HEK293 (cell line): ENCODE results near the gene ARHGAP10.

Experiments
- CTCF ChIA-PET: fragments of 350-600 bp; formaldehyde crosslinking; extraction: SDS; loops from one replicate; lab custom pipeline; 2021; ENCODE audit warnings: antibody characterized with exemption; lab: Yijun Ruan, JAX
- POLR2A ChIA-PET: fragments of 300-600 bp; formaldehyde crosslinking; extraction: SDS; loops from one replicate; lab custom pipeline; 2020; ENCODE audit warnings: antibody characterized with exemption, inconsistent platforms; lab: Yijun Ruan, JAX
- H3K27ac ChIP-seq: fragments of 200-500 bp; sonication (Bioruptor generic); 2 replicates; pipeline ENCODE4 v1.5.1; 2014; ENCODE audit warnings: low read depth, low read length, control low read depth, inconsistent platforms; ENCODE audit errors: extremely low read depth
- H3K36me3 ChIP-seq, 2 experiments: fragments of 200-500 bp in 1 of 2; sonication (Bioruptor generic) in 1 of 2; 1 replicate in 1 of 2; 2 replicates in 1 of 2; pipeline ENCODE4 v1.5.1; 2014 to 2017; ENCODE audit warnings: inconsistent platforms in 2 of 2, low read length in 2 of 2; ENCODE audit not compliant: control insufficient read depth in 2 of 2, insufficient read depth in 1 of 2
- H3K4me1 ChIP-seq: fragments of 200-500 bp; sonication (Bioruptor generic); 2 replicates; pipeline ENCODE4 v1.5.1; 2014; ENCODE audit warnings: mild to moderate bottlenecking, low read length, inconsistent platforms; ENCODE audit not compliant: control insufficient read depth, insufficient read depth
- H3K4me3 ChIP-seq: 2 replicates; pipeline ENCODE4 v1.5.1; 2011; ENCODE audit warnings: low read depth, mild to moderate bottlenecking, control low read depth, low read length, moderate library complexity
- H3K9me3 ChIP-seq: fragments of 200-500 bp; sonication (Bioruptor generic); 2 replicates; pipeline ENCODE4 v1.5.1; 2014; ENCODE audit warnings: low read depth, low read length, inconsistent platforms; ENCODE audit not compliant: control insufficient read depth, insufficient read depth
- IKZF3 ChIP-seq: fragments of 450-650 bp; IDR thresholded peaks from 2 replicates; pipeline ENCODE4 v1.5.0; 2018; ENCODE audit warnings: missing biosample characterization, mild to moderate bottlenecking, missing genetic modification characterization, moderate library complexity
- KLF17 ChIP-seq: fragments of 450-650 bp; formaldehyde crosslinking; IDR thresholded peaks from 2 replicates; pipeline ENCODE4 v1.5.1; 2016; ENCODE audit warnings: missing biosample characterization, missing genetic modification characterization
- MEIS1 ChIP-seq: sonication (generic); formaldehyde crosslinking; IDR thresholded peaks from 2 replicates; pipeline ENCODE4 v1.8.1; 2022; ENCODE audit warnings: missing genetic modification reagents, mild to moderate bottlenecking, borderline replicate concordance
- MYNN ChIP-seq: fragments of 450-650 bp; formaldehyde crosslinking; IDR thresholded peaks from 2 replicates; pipeline ENCODE4 v1.5.1; 2016; ENCODE audit warnings: missing biosample characterization, missing genetic modification characterization, borderline replicate concordance
- MZF1 ChIP-seq: fragments of 450-650 bp; formaldehyde crosslinking; IDR thresholded peaks from 2 replicates; pipeline ENCODE4 v1.5.1; 2017; ENCODE audit warnings: missing biosample characterization, missing genetic modification characterization, borderline replicate concordance
- OVOL3 ChIP-seq: fragments of 450-650 bp; formaldehyde crosslinking; IDR thresholded peaks from 2 replicates; pipeline ENCODE4 v1.5.1; 2016; ENCODE audit warnings: missing biosample characterization, missing genetic modification characterization
- SCRT2 ChIP-seq: fragments of 450-650 bp; formaldehyde crosslinking; IDR thresholded peaks from 2 replicates; pipeline ENCODE4 v1.5.1; 2016; ENCODE audit warnings: missing biosample characterization, missing genetic modification characterization
- ZNF114 ChIP-seq: fragments of 450-650 bp; formaldehyde crosslinking; IDR thresholded peaks from 2 replicates; pipeline ENCODE4 v1.5.0; 2017; ENCODE audit warnings: missing biosample characterization, missing genetic modification characterization
- ZNF146 ChIP-seq: fragments of 450-650 bp; formaldehyde crosslinking; IDR thresholded peaks from 2 replicates; pipeline ENCODE4 v1.5.1; 2016; ENCODE audit warnings: missing biosample characterization, missing genetic modification characterization
- ZNF214 ChIP-seq: fragments of 450-650 bp; formaldehyde crosslinking; IDR thresholded peaks from 2 replicates; pipeline ENCODE4 v1.5.1; 2017; ENCODE audit warnings: missing biosample characterization, mild to moderate bottlenecking, missing genetic modification characterization, borderline replicate concordance
- ZNF239 ChIP-seq: fragments of 450-650 bp; formaldehyde crosslinking; IDR thresholded peaks from 2 replicates; pipeline ENCODE4 v1.5.1; 2016; ENCODE audit warnings: missing biosample characterization, missing genetic modification characterization
- ZNF350 ChIP-seq: fragments of 450-650 bp; formaldehyde crosslinking; IDR thresholded peaks from 2 replicates; pipeline ENCODE4 v1.5.0; 2017; ENCODE audit warnings: missing biosample characterization, mild to moderate bottlenecking, missing genetic modification characterization
- ZNF362 ChIP-seq: fragments of 450-650 bp; formaldehyde crosslinking; IDR thresholded peaks from 2 replicates; pipeline ENCODE4 v1.5.1; 2016; ENCODE audit warnings: missing biosample characterization, missing genetic modification characterization
- ZNF37A ChIP-seq: fragments of 450-650 bp; IDR thresholded peaks from 2 replicates; pipeline ENCODE4 v1.5.1; 2018; ENCODE audit warnings: missing biosample characterization, missing genetic modification characterization
- ZNF529 ChIP-seq: fragments of 450-650 bp; formaldehyde crosslinking; IDR thresholded peaks from 2 replicates; pipeline ENCODE4 v1.5.1; 2017; ENCODE audit warnings: missing genetic modification characterization, missing biosample characterization; ENCODE audit not compliant: insufficient replicate concordance
- ZNF580 ChIP-seq: fragments of 450-650 bp; formaldehyde crosslinking; IDR thresholded peaks from 2 replicates; pipeline ENCODE4 v1.5.1; 2016; ENCODE audit warnings: missing biosample characterization, missing genetic modification characterization
- ZNF626 ChIP-seq: fragments of 450-650 bp; sonication (Bioruptor Pico); formaldehyde crosslinking; IDR thresholded peaks from 2 replicates; pipeline ENCODE4 v1.5.1; 2018; ENCODE audit warnings: missing biosample characterization, missing genetic modification characterization, inconsistent platforms
- ZNF664 ChIP-seq: fragments of 450-650 bp; formaldehyde crosslinking; IDR thresholded peaks from 2 replicates; pipeline ENCODE4 v1.5.1; 2016; ENCODE audit warnings: missing biosample characterization, missing genetic modification characterization
- ZSCAN18 ChIP-seq: fragments of 450-650 bp; formaldehyde crosslinking; IDR thresholded peaks from 2 replicates; pipeline ENCODE4 v1.5.1; 2016; ENCODE audit warnings: missing biosample characterization, missing genetic modification characterization
- ZSCAN4 ChIP-seq: fragments of 450-650 bp; formaldehyde crosslinking; IDR thresholded peaks from 2 replicates; pipeline ENCODE4 v1.5.1; 2017; ENCODE audit warnings: missing biosample characterization, missing genetic modification characterization

The ARHGAP10 gene

GRCh38 chr4:147735413-147736301, 3.8 kb downstream of the ARHGAP10 start (continued):
- TF ChIP-seq MEIS1 (no peak), OVOL3 (no peak), IKZF3 (tag by site-specific recombination) (no peak), MYNN (tag by site-specific recombination) (no peak), ZNF350 (tag by site-specific recombination) (no peak), ZSCAN4 (tag by site-specific recombination) (peak; percentile 54; the same call in 1 of the 2 replicates), ZNF529 (tag by site-specific recombination) (no peak), ZNF114 (no peak), ZNF626 (tag by site-specific recombination) (no peak), SCRT2 (tag by site-specific recombination) (0 out of 2 replicates have a peak, but pooled peaks have one; percentile 39), ZSCAN18 (tag by site-specific recombination) (no peak), ZNF239 (tag by site-specific recombination) (no peak), ZNF146 (tag by site-specific recombination) (no peak), ZNF362 (tag by site-specific recombination) (no peak), KLF17 (no peak), ZNF37A (no peak), MZF1 (no peak), ZNF214 (tag by site-specific recombination) (no peak)

- H3K4me1 ChIP-seq: peaks cover 26% of the 10 kb centered on the region
These were observed 4.6 kb downstream of the ARHGAP10 start for GRCh38 chr4:147736458-147736857.

More at GRCh38 chr4:147736458-147736857, 4.6 kb downstream of the ARHGAP10 start:
- ChIA-PET CTCF (no interaction called here), POLR2A (no interaction called here)
- no peak overlapping the region for H3K27ac ChIP-seq
- H3K4me3 ChIP-seq: no peak overlapping the region
- no peaks in the 10 kb centered on the region for H3K36me3 ChIP-seq
- TF ChIP-seq ZNF664 (tag by site-specific recombination) (peak; percentile 64; the same call in 1 of the 2 replicates), ZNF580 (no peak)
- TF ChIP-seq, all 188 proteins: peak for 1
- no peaks in the 10 kb centered on the region for H3K9me3 ChIP-seq
